HepG2 (cell line): ENCODE results near the gene HTD2. TPM values are rescaled to one million over a fixed set of nuclear protein-coding genes. Genes with fewer than 3 reads are reported as not detected.

ENCODE experiments used
- ATAC-seq: fragments of 200-7000 bp; cut with Tn5 transposase; 3 replicates; pipeline ENCODE4 v1.9.1; 2020; ENCODE audit warnings: mild to moderate bottlenecking, moderate library complexity
- BruUV-seq: library from RNA; stranded (reverse); fragments of 400-500 nt; replicated peaks from 2 replicates; lab custom pipeline; 2021; lab: Mats Ljungman, UMichigan
- CTCF ChIA-PET: fragments of 300-600 bp; formaldehyde crosslinking; extraction: SDS; loops from one replicate; lab custom pipeline; 2021; ENCODE audit warnings: low total read pairs, inconsistent platforms, low intra/inter-chr PET ratio; lab: Yijun Ruan, JAX
- POLR2A ChIA-PET: fragments of 350-600 bp; sonication (Branson Sonifier 250); formaldehyde crosslinking; loops from one replicate; lab custom pipeline; 2020; ENCODE audit warnings: antibody characterized with exemption, inconsistent platforms; lab: Yijun Ruan, JAX
- DNase-seq: peaks from one replicate; pipeline ENCODE4 v3.0.0-alpha.2; 2015; ENCODE audit warnings: low spot score
- FAIRE-seq: peaks from 3 replicates; lab custom pipeline; 2011; peaks lifted over from hg19 to GRCh38; lab: Jason Lieb, UNC
- H2AFZ ChIP-seq: one replicate; pipeline ENCODE4 v1.6.1; 2011; ENCODE audit warnings: low read length, inconsistent platforms
- H3K27ac ChIP-seq: fragments of 300-600 bp; 3 replicates; pipeline ENCODE4 v1.8.0; 2011; ENCODE audit warnings: mixed run types, mild to moderate bottlenecking, mixed read lengths, low read length, inconsistent platforms; ENCODE audit not compliant: insufficient read depth; ENCODE audit errors: extremely low read length
- H3K27me3 ChIP-seq, 2 experiments: fragments of 200-600 bp in 1 of 2; 2 replicates in 1 of 2; 3 replicates in 1 of 2; pipeline versions ENCODE4 v1.6.0 to v1.8.0; 2011; ENCODE audit warnings: low read length in 2 of 2, mild to moderate bottlenecking in 2 of 2, moderate library complexity in 2 of 2, inconsistent platforms in 1 of 2; ENCODE audit not compliant: insufficient read depth in 2 of 2, control insufficient read depth in 1 of 2
- H3K36me3 ChIP-seq, 2 experiments: fragments of 200-600 bp in 1 of 2; replicated peaks in 1 of 2; 2 replicates in 1 of 2; 3 replicates in 1 of 2; pipeline versions ENCODE4 v1.5.1 to v1.8.0; 2011; ENCODE audit warnings: low read length in 2 of 2, inconsistent platforms in 1 of 2; ENCODE audit not compliant: insufficient read depth in 2 of 2, control insufficient read depth in 1 of 2
- H3K4me1 ChIP-seq: 2 replicates; pipeline ENCODE4 v1.5.1; 2012; ENCODE audit warnings: low read length, inconsistent platforms; ENCODE audit not compliant: insufficient read depth
- H3K4me2 ChIP-seq: 2 replicates; pipeline ENCODE4 v1.6.0; 2011; ENCODE audit warnings: low read depth, low read length, inconsistent platforms
- H3K4me3 ChIP-seq, 3 experiments: fragments of 200-600 bp in 1 of 3; sonication (generic), shearing (Covaris generic) in 1 of 3; replicated peaks in 1 of 3; 2 replicates each; pipeline ENCODE4 v1.5.1; 2011 to 2016; ENCODE audit warnings: low read length in 3 of 3, inconsistent platforms in 2 of 3, low read depth in 2 of 3, mild to moderate bottlenecking in 2 of 3, control low read depth in 1 of 3, mixed read lengths in 1 of 3; ENCODE audit not compliant: insufficient read depth in 1 of 3
- H3K79me2 ChIP-seq: one replicate; pipeline ENCODE4 v1.6.1; 2011; ENCODE audit warnings: low read length, inconsistent platforms; ENCODE audit not compliant: insufficient read depth
- H3K9ac ChIP-seq: 2 replicates; pipeline ENCODE4 v1.6.0; 2011; ENCODE audit warnings: mild to moderate bottlenecking, low read depth, low read length, inconsistent platforms; ENCODE audit not compliant: insufficient read depth
- H3K9me3 ChIP-seq: 2 replicates; pipeline ENCODE4 v1.5.1; 2012; ENCODE audit warnings: mild to moderate bottlenecking, low read length
- H4K20me1 ChIP-seq: 2 replicates; pipeline ENCODE4 v1.6.0; 2011; ENCODE audit warnings: inconsistent platforms, mild to moderate bottlenecking, low read length, moderate library complexity; ENCODE audit not compliant: insufficient read depth
- ADNP ChIP-seq: sonication (generic); formaldehyde crosslinking; IDR thresholded peaks from 2 replicates; pipeline ENCODE4 v1.4.0; 2020; ENCODE audit warnings: missing genetic modification reagents
- NAIF1 ChIP-seq: sonication (generic); formaldehyde crosslinking; IDR thresholded peaks from 2 replicates; pipeline ENCODE4 v1.5.0; 2020; ENCODE audit warnings: mild to moderate bottlenecking, missing genetic modification reagents, borderline replicate concordance
- NCOR1 ChIP-seq: fragments of 200-600 bp; sonication (generic); IDR thresholded peaks from 2 replicates; pipeline ENCODE4 v1.7.0; 2017; ENCODE audit warnings: antibody characterized with exemption, low read length, borderline replicate concordance
- PHF5A ChIP-seq: IDR thresholded peaks from one replicate; pipeline ENCODE4 v1.6.1; 2018; ENCODE audit warnings: low read depth, missing genetic modification reagents; ENCODE audit not compliant: unreplicated experiment
- RNF2 ChIP-seq: fragments of 450-650 bp; conservative IDR thresholded peaks from 2 replicates; pipeline ENCODE4 v1.6.1; 2016; ENCODE audit warnings: low read depth
- U2AF2 ChIP-seq: fragments of 200-400 bp; formaldehyde crosslinking; IDR thresholded peaks from 2 replicates; pipeline ENCODE4 v1.6.1; 2017; ENCODE audit warnings: low read depth, mild to moderate bottlenecking, low read length
- ZNF331 ChIP-seq: sonication (generic); formaldehyde crosslinking; IDR thresholded peaks from 2 replicates; pipeline ENCODE4 v1.4.0; 2020; ENCODE audit warnings: missing genetic modification reagents
- ZNF431 ChIP-seq: sonication (generic); formaldehyde crosslinking; IDR thresholded peaks from 2 replicates; pipeline ENCODE4 v1.9.0; 2022; ENCODE audit warnings: missing genetic modification reagents, low read depth, mild to moderate bottlenecking, borderline replicate concordance
- ZNF891 ChIP-seq: sonication (generic); formaldehyde crosslinking; IDR thresholded peaks from 2 replicates; pipeline ENCODE4 v1.5.0; 2020; ENCODE audit warnings: mild to moderate bottlenecking, missing genetic modification reagents
- WGBS: methylation state at CpG from one replicate; pipeline ENCODE4 v1.1.6; 2017; ENCODE audit warnings: low lambda C conversion rate; 5-methylcytosine and 5-hydroxymethylcytosine counted together
- in situ Hi-C: cut with HindIII; loops from 2 replicates; pipeline ENCODE4 v1.10.0; 2017; ENCODE audit warnings: low pct_unique_long_range_greater_than_20kb; ENCODE audit not compliant: extremely low pct_ligation_motif_present
- intact Hi-C: fragments of 100-400 bp; cut with micrococcal nuclease; formaldehyde crosslinking; loops from one replicate; pipeline ENCODE4 v1.10.0; 2022; ENCODE audit not compliant: unreplicated experiment
- polyA plus RNA-seq, 8 experiments: library from polyadenylated mRNA; depleted of rRNA in 3 of 8; stranded (reverse) in 7 of 8; unstranded in 1 of 8; fragments of >200 nt; fragmentation: Illumina TruSeq in 4 of 8; extraction: Trizol in 4 of 8; gene quantifications; 2 replicates each; pipeline versions ENCODE4 v1.2.1 to v1.2.3, GENCODE V29; 2011 to 2016; ENCODE audit warnings: low read depth in 4 of 8, missing spikeins in 1 of 8, mixed read lengths in 1 of 8; ENCODE audit not compliant: insufficient read depth in 1 of 8
- total RNA-seq, 5 experiments: library from RNA; depleted of rRNA; stranded (reverse); fragments of >200 nt; fragmentation: Illumina TruSeq; extraction: Trizol; gene quantifications; 2 replicates each; pipeline ENCODE4 v1.2.3, GENCODE V29; 2016; ENCODE audit warnings: low read depth in 1 of 5
- TF ChIP-seq, protein P1 (sequence below): sonication (generic); formaldehyde crosslinking; IDR thresholded peaks from 2 replicates; pipeline ENCODE4 v1.4.0; 2020; ENCODE audit warnings: mild to moderate bottlenecking, missing genetic modification reagents
- TF ChIP-seq, protein P2 (sequence below): IDR thresholded peaks from 2 replicates; pipeline ENCODE4 v1.6.1; 2016; ENCODE audit warnings: missing compliant biosample characterization, missing genetic modification reagents, borderline replicate concordance
- TF ChIP-seq, protein P3 (sequence below): sonication (generic); formaldehyde crosslinking; IDR thresholded peaks from 2 replicates; pipeline ENCODE4 v1.4.0; 2020; ENCODE audit warnings: missing genetic modification reagents
- TF ChIP-seq, protein P4 (sequence below): sonication (generic); formaldehyde crosslinking; IDR thresholded peaks from 2 replicates; pipeline ENCODE4 v1.4.0; 2020; ENCODE audit warnings: missing genetic modification reagents, low read depth, mild to moderate bottlenecking, borderline replicate concordance

Gene HTD2
- total and polyA plus RNA-seq, 2 of the 13 experiments (the other 11 are each of a cell fraction or from before 2014, with no cell fraction given) = 8.6 to 13.7 TPM

DNA sequence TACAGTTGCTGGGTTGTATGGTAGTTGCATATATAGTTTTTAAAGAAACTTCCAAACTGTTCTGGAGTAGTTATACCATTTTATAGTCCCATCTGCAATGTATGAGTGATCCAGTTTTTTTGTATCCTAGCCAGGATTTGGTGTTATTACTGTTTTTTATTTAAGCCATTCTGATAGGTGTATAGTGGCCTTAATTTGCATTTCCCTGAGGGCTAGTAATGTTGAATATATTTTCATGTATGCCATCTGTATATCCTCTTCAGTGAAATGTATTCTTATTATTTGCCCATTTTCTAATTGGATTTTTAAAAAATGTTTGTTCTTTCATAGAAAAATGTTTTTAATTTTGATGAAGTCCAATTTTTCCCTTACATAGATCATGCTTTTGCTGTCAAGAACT is 55.5 kb downstream of the HTD2 start (continued):
- TF ChIP-seq, protein P1, sequence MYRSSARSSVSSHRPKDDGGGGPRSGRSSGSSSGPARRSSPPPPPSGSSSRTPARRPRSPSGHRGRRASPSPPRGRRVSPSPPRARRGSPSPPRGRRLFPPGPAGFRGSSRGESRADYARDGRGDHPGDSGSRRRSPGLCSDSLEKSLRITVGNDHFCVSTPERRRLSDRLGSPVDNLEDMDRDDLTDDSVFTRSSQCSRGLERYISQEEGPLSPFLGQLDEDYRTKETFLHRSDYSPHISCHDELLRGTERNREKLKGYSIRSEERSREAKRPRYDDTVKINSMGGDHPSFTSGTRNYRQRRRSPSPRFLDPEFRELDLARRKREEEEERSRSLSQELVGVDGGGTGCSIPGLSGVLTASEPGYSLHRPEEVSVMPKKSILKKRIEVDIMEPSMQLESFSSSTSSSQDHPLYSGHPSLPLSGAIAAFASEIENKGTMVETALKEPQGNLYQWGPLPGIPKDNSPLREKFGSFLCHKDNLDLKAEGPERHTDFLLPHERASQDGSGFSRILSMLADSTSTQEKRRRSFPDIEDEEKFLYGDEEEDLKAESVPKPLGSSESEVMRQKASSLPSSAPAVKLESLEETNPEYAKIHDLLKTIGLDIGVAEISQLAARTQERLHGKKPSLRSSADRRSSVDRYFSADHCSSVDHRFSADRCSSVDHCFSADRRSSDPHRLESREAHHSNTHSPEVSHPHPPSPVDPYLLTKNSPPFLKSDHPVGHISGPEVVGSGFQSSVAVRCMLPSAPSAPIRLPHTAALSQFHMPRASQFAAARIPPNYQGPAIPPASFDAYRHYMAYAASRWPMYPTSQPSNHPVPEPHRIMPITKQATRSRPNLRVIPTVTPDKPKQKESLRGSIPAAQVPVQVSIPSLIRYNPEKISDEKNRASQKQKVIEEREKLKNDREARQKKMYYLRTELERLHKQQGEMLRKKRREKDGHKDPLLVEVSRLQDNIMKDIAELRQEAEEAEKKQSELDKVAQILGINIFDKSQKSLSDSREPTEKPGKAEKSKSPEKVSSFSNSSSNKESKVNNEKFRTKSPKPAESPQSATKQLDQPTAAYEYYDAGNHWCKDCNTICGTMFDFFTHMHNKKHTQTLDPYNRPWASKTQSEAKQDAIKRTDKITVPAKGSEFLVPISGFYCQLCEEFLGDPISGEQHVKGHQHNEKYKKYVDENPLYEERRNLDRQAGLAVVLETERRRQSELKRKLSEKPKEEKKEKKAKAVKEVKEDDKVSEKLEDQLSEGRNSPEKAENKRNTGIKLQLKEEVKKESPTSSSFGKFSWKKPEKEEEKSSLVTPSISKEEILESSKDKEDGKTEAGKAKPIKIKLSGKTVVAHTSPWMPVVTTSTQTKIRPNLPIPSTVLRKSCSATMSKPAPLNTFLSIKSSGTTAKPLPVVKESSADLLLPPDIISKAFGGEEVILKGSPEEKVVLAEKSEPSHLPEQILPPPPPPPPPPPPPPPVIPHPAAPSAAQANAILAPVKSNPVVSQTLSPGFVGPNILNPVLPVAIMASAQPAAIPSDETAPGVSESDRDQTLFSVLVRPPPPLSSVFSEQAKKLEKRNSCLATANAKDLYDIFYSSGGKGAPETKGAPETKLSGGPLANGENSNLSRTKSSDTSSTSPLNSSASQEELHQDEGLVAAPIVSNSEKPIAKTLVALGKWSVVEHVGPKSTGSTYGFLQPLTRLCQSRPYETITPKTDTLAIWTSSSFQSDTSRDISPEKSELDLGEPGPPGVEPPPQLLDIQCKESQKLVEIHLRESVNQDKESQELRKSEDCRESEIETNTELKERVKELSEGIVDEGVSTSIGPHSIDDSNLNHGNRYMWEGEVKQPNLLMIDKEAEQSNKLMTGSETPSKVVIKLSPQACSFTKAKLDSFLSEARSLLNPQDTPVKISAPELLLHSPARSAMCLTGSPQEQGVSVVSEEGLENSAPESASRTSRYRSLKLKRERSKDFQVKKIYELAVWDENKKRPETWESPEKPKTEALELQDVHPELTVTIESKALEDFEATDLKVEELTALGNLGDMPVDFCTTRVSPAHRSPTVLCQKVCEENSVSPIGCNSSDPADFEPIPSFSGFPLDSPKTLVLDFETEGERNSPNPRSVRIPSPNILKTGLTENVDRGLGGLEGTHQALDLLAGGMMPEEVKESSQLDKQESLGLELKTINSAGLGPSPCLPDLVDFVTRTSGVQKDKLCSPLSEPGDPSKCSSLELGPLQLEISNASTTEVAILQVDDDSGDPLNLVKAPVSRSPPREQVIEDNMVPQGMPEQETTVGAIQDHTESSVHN (CRISPR knock-in tag) = no peak

DNA sequence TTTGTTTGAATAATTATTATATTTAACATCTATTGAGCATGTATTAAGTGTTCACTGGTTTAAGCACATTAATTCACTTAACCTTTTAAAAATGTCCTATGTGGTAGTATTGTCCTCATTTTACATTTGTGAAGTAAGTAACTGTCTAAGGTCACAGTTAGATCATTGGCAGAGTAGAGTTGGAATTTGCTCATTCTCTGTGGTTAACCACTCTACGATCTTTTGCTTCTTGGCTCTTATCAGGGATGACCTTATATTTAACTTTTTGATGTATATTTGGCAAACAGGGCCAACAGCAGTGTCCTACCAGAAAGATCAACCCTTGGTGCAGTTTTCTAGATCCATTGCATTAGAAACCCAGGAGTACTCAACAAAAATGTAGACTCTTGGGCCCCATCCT is 60.4 kb downstream of the HTD2 start:
- ATAC-seq (no peak), FAIRE-seq (no peak), DNase-seq (no peak)
- Histone ChIP-seq H3K4me2 (no peak overlapping the region), H4K20me1 (no peaks in the 10 kb centered on the region), H3K9me3 (no peaks in the 10 kb centered on the region), H3K4me1 (0 out of 2 replicates have a peak, but pooled peaks cover 6% of the 10 kb centered on the region), H3K9ac (no peak overlapping the region), H3K36me3 (no peaks in the 10 kb centered on the region), H3K27me3 (no peaks in the 10 kb centered on the region), H3K79me2 (no peaks in the 10 kb centered on the region), H2AFZ (no peak overlapping the region), H3K27ac (no peak overlapping the region), H3K4me3 (no peak overlapping the region)
- no TSS peak for BruUV-seq
- intact Hi-C loops (no loop called here), in situ Hi-C loops (no loop called here)
- CTCF ChIA-PET = no interaction called here
- POLR2A ChIA-PET = no interaction called here
- 44% methylated on average over 1 of the region's 1 CpG for WGBS
- TF ChIP-seq, protein P2, sequence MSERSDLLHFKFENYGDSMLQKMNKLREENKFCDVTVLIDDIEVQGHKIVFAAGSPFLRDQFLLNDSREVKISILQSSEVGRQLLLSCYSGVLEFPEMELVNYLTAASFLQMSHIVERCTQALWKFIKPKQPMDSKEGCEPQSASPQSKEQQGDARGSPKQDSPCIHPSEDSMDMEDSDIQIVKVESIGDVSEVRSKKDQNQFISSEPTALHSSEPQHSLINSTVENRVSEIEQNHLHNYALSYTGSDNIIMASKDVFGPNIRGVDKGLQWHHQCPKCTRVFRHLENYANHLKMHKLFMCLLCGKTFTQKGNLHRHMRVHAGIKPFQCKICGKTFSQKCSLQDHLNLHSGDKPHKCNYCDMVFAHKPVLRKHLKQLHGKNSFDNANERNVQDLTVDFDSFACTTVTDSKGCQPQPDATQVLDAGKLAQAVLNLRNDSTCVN (CRISPR knock-in tag) = no peak
- TF ChIP-seq NCOR1 = no peak
- TF ChIP-seq RNF2 = no peak
- no peak for TF ChIP-seq NAIF1 (CRISPR knock-in tag)
- TF ChIP-seq ZNF431 (CRISPR knock-in tag) = no peak
- TF ChIP-seq ZNF331 (CRISPR knock-in tag) = no peak
- TF ChIP-seq, protein P3, sequence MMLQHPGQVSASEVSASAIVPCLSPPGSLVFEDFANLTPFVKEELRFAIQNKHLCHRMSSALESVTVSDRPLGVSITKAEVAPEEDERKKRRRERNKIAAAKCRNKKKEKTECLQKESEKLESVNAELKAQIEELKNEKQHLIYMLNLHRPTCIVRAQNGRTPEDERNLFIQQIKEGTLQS (CRISPR knock-in tag) = no peak
- TF ChIP-seq ZNF891 (CRISPR knock-in tag) = no peak
- no peak for TF ChIP-seq PHF5A (CRISPR knock-in tag)
- TF ChIP-seq U2AF2 = no peak
- TF ChIP-seq ADNP = no peak
- TF ChIP-seq, protein P4, sequence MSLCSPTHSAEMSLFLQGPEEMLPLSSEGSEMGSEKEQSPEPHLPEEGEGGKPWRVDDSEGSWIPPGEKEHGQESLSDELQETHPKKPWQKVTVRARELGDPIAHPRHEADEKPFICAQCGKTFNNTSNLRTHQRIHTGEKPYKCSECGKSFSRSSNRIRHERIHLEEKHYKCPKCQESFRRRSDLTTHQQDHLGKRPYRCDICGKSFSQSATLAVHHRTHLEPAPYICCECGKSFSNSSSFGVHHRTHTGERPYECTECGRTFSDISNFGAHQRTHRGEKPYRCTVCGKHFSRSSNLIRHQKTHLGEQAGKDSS (CRISPR knock-in tag) = no peak
